Measurements from ENCODE around the gene ARL15. TPM values are rescaled to one million over a fixed set of nuclear protein-coding genes. Genes with fewer than 3 reads are reported as not detected.

ARL15 gene
- total and polyA plus RNA-seq, 9 donors = 14.9 to 34.0 (median 19.2) TPM

GRCh38 chr5:54178991-54179390, 131.4 kb downstream of the ARL15 start:
- Histone ChIP-seq H3K4me3 (no peak overlapping the region), H3K27me3 (no peaks in the 10 kb centered on the region), H3K27ac (no peak overlapping the region), H3K9me3 (no peaks in the 10 kb centered on the region), H3K36me3 (no peaks in the 10 kb centered on the region), H3K4me1 (ENCODE audit: insufficient read depth) (no peaks in the 10 kb centered on the region)
- intact Hi-C loops (cut with DNase I) = no loop called here
- WGBS, 3 donors = 88 to 91% (median 90%) methylated on average over 4 of the region's 4 CpGs
- TF ChIP-seq POLR2A (IDR thresholded peaks at IDR 0.05) (no peak), EP300 (IDR thresholded peaks at IDR 0.05) (no peak), CTCF (IDR thresholded peaks at IDR 0.05) (no peak)
- no peak for DNase-seq

- DNase-seq = no peak
- Histone ChIP-seq H3K27ac (no peak overlapping the region), H3K4me3 (no peak overlapping the region), H3K4me1 (ENCODE audit: insufficient read depth) (no peaks in the 10 kb centered on the region), H3K36me3 (no peaks in the 10 kb centered on the region), H3K9me3 (no peaks in the 10 kb centered on the region), H3K27me3 (no peaks in the 10 kb centered on the region)
- TF ChIP-seq POLR2A (IDR thresholded peaks at IDR 0.05) (no peak), EP300 (IDR thresholded peaks at IDR 0.05) (no peak), CTCF (IDR thresholded peaks at IDR 0.05) (no peak)
- 90 to 96% (median 94%) methylated on average over 5 of the region's 5 CpGs for WGBS, 3 donors
- intact Hi-C loops (cut with DNase I) = no loop called here
These were observed 132.2 kb downstream of the ARL15 start for GRCh38 chr5:54178207-54178606.

- Histone ChIP-seq H3K27me3 (no peaks in the 10 kb centered on the region), H3K4me1 (ENCODE audit: insufficient read depth) (no peaks in the 10 kb centered on the region), H3K27ac (no peak overlapping the region), H3K9me3 (no peaks in the 10 kb centered on the region), H3K4me3 (no peak overlapping the region), H3K36me3 (no peaks in the 10 kb centered on the region)
- 89 to 96% (median 89%) methylated on average over 2 of the region's 2 CpGs for WGBS, 3 donors
- TF ChIP-seq EP300 (IDR thresholded peaks at IDR 0.05) (no peak), CTCF (IDR thresholded peaks at IDR 0.05) (no peak)
- intact Hi-C loops (cut with DNase I) = no loop called here
- DNase-seq = no peak
These were observed 133.3 kb downstream of the ARL15 start for GRCh38 chr5:54177058-54177457.

GRCh38 chr5:54176066-54176830, 134.1 kb downstream of the ARL15 start:
- no peak for DNase-seq
- Histone ChIP-seq H3K4me1 (ENCODE audit: insufficient read depth) (no peaks in the 10 kb centered on the region), H3K4me3 (no peak overlapping the region), H3K36me3 (no peaks in the 10 kb centered on the region), H3K27ac (no peak overlapping the region), H3K9me3 (no peaks in the 10 kb centered on the region), H3K27me3 (no peaks in the 10 kb centered on the region)
- intact Hi-C loops (cut with DNase I) = no loop called here
- no peak for TF ChIP-seq EP300 (IDR thresholded peaks at IDR 0.05)
- no peak for TF ChIP-seq CTCF (IDR thresholded peaks at IDR 0.05)
- no peak for TF ChIP-seq POLR2A (IDR thresholded peaks at IDR 0.05)
- 94 to 99% (median 97%) methylated on average over 6 of the region's 6 CpGs for WGBS, 3 donors
